Chondrocyte (in vitro differentiated cells): ENCODE data around the gene CDK18. TPM values are rescaled to one million over a fixed set of nuclear protein-coding genes. Genes with fewer than 3 reads are reported as not detected.

Experiments used
- DNase-seq: peaks from one replicate; pipeline ENCODE4 v3.0.0; 2021; ENCODE audit warnings: mixed read lengths, low spot score
- H3K27ac Mint-ChIP-seq: one replicate; pipeline ENCODE4 v1.8.0; 2021; ENCODE audit warnings: mild to moderate bottlenecking, moderate library complexity, mixed read lengths; ENCODE audit not compliant: unreplicated experiment
- H3K27me3 Mint-ChIP-seq: 2 replicates; pipeline ENCODE4 v1.8.0; 2021; ENCODE audit warnings: low read depth, mixed read lengths
- H3K36me3 Mint-ChIP-seq: 2 replicates; pipeline ENCODE4 v1.8.0; 2021; ENCODE audit warnings: low read depth, mixed read lengths
- H3K4me1 Mint-ChIP-seq: 2 replicates; pipeline ENCODE4 v1.8.0; 2021; ENCODE audit warnings: low read depth, mild to moderate bottlenecking, mixed read lengths
- H3K4me3 Mint-ChIP-seq: one replicate; pipeline ENCODE4 v1.8.0; 2021; ENCODE audit warnings: mild to moderate bottlenecking, moderate library complexity, mixed read lengths; ENCODE audit not compliant: unreplicated experiment
- H3K9me3 Mint-ChIP-seq: 2 replicates; pipeline ENCODE4 v1.8.0; 2021; ENCODE audit warnings: low read depth, mixed read lengths
- CTCF ChIP-seq: fragments of 200-600 bp; sonication (generic); IDR thresholded peaks from 2 replicates; pipeline ENCODE4 v1.5.0; 2021; ENCODE audit warnings: antibody characterized with exemption, mild to moderate bottlenecking, moderate library complexity
- total RNA-seq: library from RNA; stranded (reverse); gene quantifications from 3 replicates; pipeline ENCODE4 v1.2.1, GENCODE V29; 2021

Gene CDK18
- total RNA-seq, 1 donor from 2014 or later, result 17.3 TPM

GRCh38 chr1:205472737-205473441, 31.6 kb upstream of the CDK18 start:
- no peak for TF ChIP-seq CTCF
- Mint-ChIP-seq H3K4me3 (no peak overlapping the region), H3K9me3 (peaks cover 10% of the 10 kb centered on the region), H3K36me3 (peaks cover 2% of the 10 kb centered on the region), H3K27me3 (peaks cover 54% of the 10 kb centered on the region), H3K4me1 (peaks cover 9% of the 10 kb centered on the region), H3K27ac (no peak overlapping the region)
- no peak for DNase-seq

GRCh38 chr1:205473475-205473874, 31.0 kb upstream of the CDK18 start:
- peaks cover 12% of the 10 kb centered on the region for H3K4me1 Mint-ChIP-seq
- no peak overlapping the region for H3K4me3 Mint-ChIP-seq
- H3K9me3 Mint-ChIP-seq, result peaks cover 10% of the 10 kb centered on the region
- H3K27me3 Mint-ChIP-seq, result peaks cover 51% of the 10 kb centered on the region
- no peak overlapping the region for H3K27ac Mint-ChIP-seq
- H3K36me3 Mint-ChIP-seq, result peaks cover 2% of the 10 kb centered on the region
- TF ChIP-seq CTCF, result no peak
- DNase-seq, result no peak

- H3K27me3 Mint-ChIP-seq, result peaks cover 46% of the 10 kb centered on the region
- H3K27ac Mint-ChIP-seq, result no peak overlapping the region
- no peak for DNase-seq
- H3K36me3 Mint-ChIP-seq, result peaks cover 2% of the 10 kb centered on the region
- no peak overlapping the region for H3K4me3 Mint-ChIP-seq
- H3K9me3 Mint-ChIP-seq, result peaks cover 10% of the 10 kb centered on the region
- TF ChIP-seq CTCF, result no peak
- peaks cover 12% of the 10 kb centered on the region for H3K4me1 Mint-ChIP-seq
These were observed 30.5 kb upstream of the CDK18 start for GRCh38 chr1:205473966-205474365.

- Mint-ChIP-seq H3K9me3 (peaks cover 10% of the 10 kb centered on the region), H3K27me3 (peaks cover 43% of the 10 kb centered on the region)
These were observed 29.9 kb upstream of the CDK18 start for GRCh38 chr1:205474571-205474970.

GRCh38 chr1:205475855-205476254, 28.6 kb upstream of the CDK18 start:
- Mint-ChIP-seq H3K4me3 (no peak overlapping the region), H3K27me3 (peaks cover 52% of the 10 kb centered on the region), H3K4me1 (peaks cover 12% of the 10 kb centered on the region), H3K9me3 (peaks cover 10% of the 10 kb centered on the region), H3K27ac (no peak overlapping the region), H3K36me3 (peaks cover 2% of the 10 kb centered on the region)
- TF ChIP-seq CTCF, result no peak
- DNase-seq, result no peak

More at GRCh38 chr1:205474571-205474970, 29.9 kb upstream of the CDK18 start:
- no peak overlapping the region for H3K4me3 Mint-ChIP-seq
- H3K4me1 Mint-ChIP-seq, result peaks cover 12% of the 10 kb centered on the region
- H3K36me3 Mint-ChIP-seq, result peaks cover 2% of the 10 kb centered on the region
- no peak for TF ChIP-seq CTCF
- no peak for DNase-seq
- no peak overlapping the region for H3K27ac Mint-ChIP-seq
